ENCODE data around the gene YWHAQ. TPM values are rescaled to one million over a fixed set of nuclear protein-coding genes. Genes with fewer than 3 reads are reported as not detected.

The YWHAQ gene
- total and polyA plus RNA-seq, 2 of the 4 experiments (the other 2 are of a cell fraction): 196 to 255 TPM

DNA sequence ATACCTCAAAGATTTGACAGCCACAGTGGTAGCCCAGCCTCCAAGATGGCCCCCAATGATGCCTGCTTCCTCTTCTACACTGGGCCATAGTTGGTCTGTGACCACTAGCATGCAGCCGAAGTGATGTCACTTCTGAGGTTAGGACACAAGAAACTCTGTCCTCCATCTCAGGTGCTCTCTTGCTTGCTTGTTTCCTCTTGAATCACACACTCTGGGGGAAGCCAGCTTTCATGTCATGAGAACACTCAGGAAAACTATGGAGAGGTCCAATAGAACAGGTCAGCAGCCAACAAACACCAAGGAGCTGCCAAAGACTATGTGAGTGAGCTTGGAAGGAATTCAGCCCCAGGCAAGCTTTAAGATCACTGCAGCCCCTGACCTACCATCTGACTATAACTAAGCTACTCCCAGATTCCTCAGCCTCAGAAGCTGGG lies 71.8 kb downstream of the YWHAQ start (continued):
- TF ChIP-seq NFE2L2 (IDR thresholded peaks at IDR 0.05; ENCODE audit: low read depth, low read length) (no peak), SMC3 (IDR thresholded peaks at IDR 0.05; ENCODE audit: low read depth, low read length) (no peak)

DNA sequence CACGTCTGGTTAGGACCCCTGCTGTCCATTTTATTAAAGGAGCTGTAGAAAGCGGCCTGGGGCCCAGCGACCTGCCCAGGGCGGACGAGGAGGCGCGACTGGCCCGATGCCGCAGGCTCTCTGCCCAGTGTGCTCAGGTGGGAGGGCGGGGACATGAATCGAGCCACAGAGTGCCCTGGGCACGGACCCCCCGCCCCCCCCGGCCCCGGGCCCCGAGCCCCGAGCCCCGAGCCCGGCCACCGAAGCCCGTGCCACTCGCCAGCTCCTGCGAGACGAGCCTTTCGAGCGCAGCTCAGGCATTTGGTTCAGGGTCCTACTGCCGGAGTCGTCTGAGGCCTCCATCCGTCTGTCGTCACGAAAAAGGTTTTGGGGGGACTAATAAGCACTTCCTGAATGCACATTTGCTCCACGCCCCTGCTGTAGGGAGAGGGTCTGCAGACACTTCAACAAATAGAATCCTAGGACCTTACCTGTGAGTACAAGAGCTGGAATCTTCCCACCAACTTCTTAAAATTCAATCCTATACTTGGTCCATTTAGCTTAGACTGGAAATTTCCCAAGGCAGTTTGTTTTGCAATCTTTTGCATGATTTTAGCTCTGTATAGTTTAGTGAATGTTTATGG lies 74.6 kb downstream of the YWHAQ start:
- peak overlapping the region; percentile 99 for H4K5ac ChIP-seq (ENCODE audit: low read depth, low read length)
- dilution Hi-C loops (cut with HindIII; ENCODE audit: low sequenced_read_pairs, unreplicated experiment) (no loop called here), intact Hi-C loops (cut with micrococcal nuclease) (loop anchor here (2.0 to 5.0 kb wide), 2 partner anchors 75 to 396 kb away; partner anchors contain the start of genes GRHL1 and YWHAQ), in situ Hi-C loops (cut with MboI; ENCODE audit: low sequenced_read_pairs) (no loop called here)
- peak overlapping the region; percentile 92 for H2BK5ac ChIP-seq (ENCODE audit: low read depth, low read length, poor library complexity, severe bottlenecking)
- WGBS, 2 experiments (ENCODE audit: extremely low coverage in 2 of 2, insufficient read length in 1 of 2): no CpG with 5 or more reads among the region's 32 CpGs
- H3K79me1 ChIP-seq (ENCODE audit: low read depth in 1 of 2, low read length in 2 of 2): peaks cover 5 to 36% of the 10 kb centered on the region in 2 experiments; a peak in 3 of 4 replicates
- H3K36me3 ChIP-seq (ENCODE audit: control insufficient read depth, insufficient read depth, low read length): peaks cover 2% of the 10 kb centered on the region; the same call in 1 of the 2 replicates
- H3K4ac ChIP-seq (ENCODE audit: low read depth, low read length): peak overlapping the region; percentile 90
- H3K4me1 ChIP-seq (ENCODE audit: control insufficient read depth, insufficient read depth, low read length): peaks cover 4% of the 10 kb centered on the region
- H3K9ac ChIP-seq (ENCODE audit: low read depth, low read length): peak overlapping the region; percentile 100
- peak overlapping the region; percentile 63 for H2BK120ac ChIP-seq (ENCODE audit: low read depth, low read length)
- H2BK20ac ChIP-seq (ENCODE audit: low read depth, low read length): no peak overlapping the region
- H4K20me1 ChIP-seq (ENCODE audit: insufficient read depth, low read length): peaks cover 19% of the 10 kb centered on the region; the same call in 1 of the 2 replicates
- H3K14ac ChIP-seq (replicated peaks; ENCODE audit: low read depth, low read length): peak overlapping the region; percentile 81
- peaks cover 3% of the 10 kb centered on the region; the same call in 1 of the 2 replicates for H3K9me1 ChIP-seq (ENCODE audit: insufficient read depth, low read length)
- no peaks in the 10 kb centered on the region for H3K9me3 ChIP-seq (ENCODE audit: control insufficient read depth, insufficient read depth, low read length)
- peak overlapping the region; percentile 92 for H2AFZ ChIP-seq (replicated peaks; ENCODE audit: low read length, poor library complexity)
- peak overlapping the region; percentile 65 for H3K4me3 ChIP-seq (ENCODE audit: insufficient read depth, low read depth, low read length)
- peak; percentile 6 for ATAC-seq (ENCODE audit: low read depth)
- H3K4me2 ChIP-seq (ENCODE audit: low read depth, low read length): peak overlapping the region; percentile 99
- H2AK5ac ChIP-seq (ENCODE audit: low read depth, low read length): peak overlapping the region; percentile 68
- no peaks in the 10 kb centered on the region for H3K27me3 ChIP-seq (ENCODE audit: control insufficient read depth, insufficient read depth, low read length)
- H4K8ac ChIP-seq (ENCODE audit: low read depth in 2 of 2, low read length in 2 of 2): peak overlapping the region; percentile 92 to 97
- peak; percentile 22 for DNase-seq
- peak overlapping the region; percentile 97 for H3K27ac ChIP-seq (ENCODE audit: insufficient read depth, low read length)
- ChIA-PET CTCF (interaction anchor here (0.6 kb wide), 1 partner anchor 348 kb away, joined by 3 read pairs; no protein-coding TSS in a partner anchor), POLR2A (ENCODE audit: unreplicated experiment) (interaction anchor here (0.6 to 1.4 kb wide), 3 partner anchors 9 to 75 kb away, joined by 3 to 5 read pairs (median 3); partner anchors contain the start of gene YWHAQ)
- H2BK15ac ChIP-seq (ENCODE audit: low read depth, low read length): peak overlapping the region; percentile 81; the same call in 1 of the 3 replicates
- H3K18ac ChIP-seq (ENCODE audit: low read depth, low read length): peak overlapping the region; percentile 94
- TF ChIP-seq NFE2L2 (IDR thresholded peaks at IDR 0.05; ENCODE audit: low read depth, low read length) (no peak), MXI1 (IDR thresholded peaks at IDR 0.05; ENCODE audit: borderline replicate concordance, low read depth, low read length) (no peak), POLR2A (IDR thresholded peaks at IDR 0.05; ENCODE audit: low read depth, low read length) (0 out of 2 replicates have a peak, but pooled peaks have one; percentile 10), CHD1 (IDR thresholded peaks at IDR 0.05; ENCODE audit: low read depth, low read length) (peak; percentile 79; the same call in 1 of the 2 replicates), MAFK (IDR thresholded peaks at IDR 0.05; ENCODE audit: low read depth, low read length) (no peak), CEBPB (IDR thresholded peaks at IDR 0.05; ENCODE audit: low read depth, low read length) (peak; percentile 70)
- peak overlapping the region; percentile 85 for H3K23ac ChIP-seq (ENCODE audit: low read depth, low read length)
- peak overlapping the region; percentile 91 for H4K91ac ChIP-seq (ENCODE audit: insufficient read depth, low read depth, low read length)
- peak overlapping the region; percentile 97 for H2AK9ac ChIP-seq (replicated peaks; ENCODE audit: low read depth, low read length, poor library complexity)
- BruUV-seq (replicated peaks): no TSS peak
- peak overlapping the region; percentile 89 for H3K56ac ChIP-seq (ENCODE audit: extremely low read depth, insufficient read depth, low read length)
